GM10248 (cell line): ENCODE results near the gene ISX.

Experiments
- CTCF ChIA-PET: fragments of 300-600 bp; sonication (Branson Sonifier 250); formaldehyde crosslinking; extraction: SDS; loops from one replicate; lab custom pipeline; 2021; ENCODE audit warnings: antibody characterized with exemption; lab: Yijun Ruan, JAX
- POLR2A ChIA-PET: fragments of 350-650 bp; sonication (Branson Sonifier 250); formaldehyde crosslinking; extraction: SDS; loops from one replicate; lab custom pipeline; 2020; ENCODE audit warnings: antibody characterized with exemption; lab: Yijun Ruan, JAX
- DNase-seq: peaks from one replicate; pipeline ENCODE4 v3.0.0; 2012; ENCODE audit errors: extremely low spot score
- TF ChIP-seq, protein P1 (sequence below): IDR thresholded peaks from 2 replicates; pipeline ENCODE4 v1.5.1; 2012; ENCODE audit warnings: mild to moderate bottlenecking, low read depth; ENCODE audit errors: extremely low read depth, missing control alignments, control extremely low read depth

Gene ISX

GRCh38 chr22:35051013-35051535 lies 14.9 kb upstream of the ISX start:
- DNase-seq, result no peak
- TF ChIP-seq, protein P1, sequence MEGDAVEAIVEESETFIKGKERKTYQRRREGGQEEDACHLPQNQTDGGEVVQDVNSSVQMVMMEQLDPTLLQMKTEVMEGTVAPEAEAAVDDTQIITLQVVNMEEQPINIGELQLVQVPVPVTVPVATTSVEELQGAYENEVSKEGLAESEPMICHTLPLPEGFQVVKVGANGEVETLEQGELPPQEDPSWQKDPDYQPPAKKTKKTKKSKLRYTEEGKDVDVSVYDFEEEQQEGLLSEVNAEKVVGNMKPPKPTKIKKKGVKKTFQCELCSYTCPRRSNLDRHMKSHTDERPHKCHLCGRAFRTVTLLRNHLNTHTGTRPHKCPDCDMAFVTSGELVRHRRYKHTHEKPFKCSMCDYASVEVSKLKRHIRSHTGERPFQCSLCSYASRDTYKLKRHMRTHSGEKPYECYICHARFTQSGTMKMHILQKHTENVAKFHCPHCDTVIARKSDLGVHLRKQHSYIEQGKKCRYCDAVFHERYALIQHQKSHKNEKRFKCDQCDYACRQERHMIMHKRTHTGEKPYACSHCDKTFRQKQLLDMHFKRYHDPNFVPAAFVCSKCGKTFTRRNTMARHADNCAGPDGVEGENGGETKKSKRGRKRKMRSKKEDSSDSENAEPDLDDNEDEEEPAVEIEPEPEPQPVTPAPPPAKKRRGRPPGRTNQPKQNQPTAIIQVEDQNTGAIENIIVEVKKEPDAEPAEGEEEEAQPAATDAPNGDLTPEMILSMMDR, result no peak
- ChIA-PET CTCF (interaction anchor here (0.9 to 4.1 kb wide), 5 partner anchors 8 to 52 kb away, joined by 3 to 18 read pairs (median 3); no protein-coding TSS in a partner anchor), POLR2A (interaction anchor here (0.5 to 1.0 kb wide), 2 partner anchors 81 to 109 kb away, joined by 4 to 8 read pairs; no protein-coding TSS in a partner anchor)

DNA sequence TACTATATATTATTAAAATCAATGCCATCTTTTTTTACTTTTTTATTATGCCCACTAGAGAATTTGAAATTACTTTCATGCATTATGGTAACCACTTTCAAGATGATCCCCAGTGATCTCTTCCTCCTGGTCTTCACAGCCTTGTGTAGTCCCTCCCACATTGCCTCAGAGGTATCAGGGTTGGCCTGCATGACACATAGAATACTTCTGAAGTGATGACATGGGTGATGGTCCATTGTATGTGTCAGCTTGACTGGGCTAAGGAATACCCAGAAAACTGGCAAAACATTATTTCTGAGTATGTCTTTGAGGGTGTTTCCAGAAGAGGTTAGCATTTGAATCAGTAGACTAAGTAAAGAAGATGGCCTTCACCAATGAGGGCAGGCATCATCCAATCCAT lies 14.2 kb upstream of the ISX start:
- TF ChIP-seq, protein P1, result no peak
- ChIA-PET POLR2A (interaction anchor here (0.6 kb wide), 1 partner anchor 312 kb away, joined by 3 read pairs; no protein-coding TSS in a partner anchor), CTCF (interaction anchor here (1.2 to 4.1 kb wide), 2 partner anchors 9 to 28 kb away, joined by 3 to 18 read pairs; no protein-coding TSS in a partner anchor)
- no peak for DNase-seq

DNA sequence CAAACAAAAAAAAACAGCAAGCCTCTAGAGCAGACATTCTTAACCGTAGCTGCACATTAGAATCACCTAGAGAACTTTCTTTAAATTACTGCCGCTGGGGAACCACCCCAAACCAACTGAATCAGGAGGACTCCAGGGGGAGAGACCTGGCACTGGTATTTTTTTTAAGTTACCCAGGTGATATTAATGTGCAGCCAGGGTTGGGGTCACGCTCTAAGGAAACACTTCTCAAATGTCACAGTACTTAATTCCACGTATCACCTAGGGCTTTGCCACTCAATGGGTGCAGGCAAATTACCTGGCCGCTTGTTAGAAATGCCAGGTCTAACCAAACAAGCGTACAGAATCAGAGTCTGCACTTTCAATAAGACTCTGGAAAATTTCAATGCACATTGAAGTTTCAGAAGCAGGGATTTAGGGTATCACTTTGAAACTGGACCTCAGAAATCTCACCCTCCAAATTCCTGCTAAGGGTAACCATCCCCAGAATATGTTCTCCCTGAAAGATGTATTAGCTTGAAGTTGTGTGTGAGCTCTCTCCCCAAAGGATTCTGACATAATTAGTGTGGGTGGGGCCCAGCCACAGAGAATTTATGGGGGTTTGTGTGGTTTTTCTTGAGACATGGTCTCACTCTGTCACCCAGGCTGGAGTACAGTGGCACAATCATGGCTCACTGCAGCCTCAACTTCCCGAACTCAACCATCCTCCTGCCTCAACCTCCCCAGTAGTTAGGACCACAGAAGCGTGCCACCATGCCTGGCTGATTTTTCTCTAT lies 12.7 kb upstream of the ISX start:
- ChIA-PET CTCF (interaction anchor here (1.0 to 4.1 kb wide), 3 partner anchors 11 to 97 kb away, joined by 3 to 18 read pairs (median 3); no protein-coding TSS in a partner anchor), POLR2A (no interaction called here)
- no peak for DNase-seq
- TF ChIP-seq, protein P1, result no peak

DNA sequence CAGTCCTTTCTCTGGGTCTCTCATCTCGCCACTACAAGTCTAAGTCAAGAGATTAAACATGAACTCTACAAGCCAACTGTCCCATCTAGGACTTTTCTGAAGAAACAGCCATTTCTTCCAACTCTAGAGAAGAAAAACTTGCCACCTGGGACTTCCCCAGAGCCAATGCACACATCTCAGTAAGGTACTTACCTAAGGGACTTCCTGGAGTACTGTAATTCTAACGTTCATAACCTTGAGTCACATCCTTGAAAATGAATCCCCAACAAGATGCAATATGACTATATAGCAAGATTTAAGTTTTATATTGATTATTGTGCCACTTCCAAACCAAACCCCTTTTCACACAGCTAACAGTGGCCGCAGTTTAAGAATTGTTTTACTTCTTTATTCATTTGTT lies 11.9 kb upstream of the ISX start:
- POLR2A ChIA-PET, result no interaction called here
- TF ChIP-seq, protein P1, result no peak
- DNase-seq, result peak; percentile 34
- CTCF ChIA-PET, result interaction anchor here (1.0 to 4.1 kb wide), 3 partner anchors 11 to 97 kb away, joined by 3 to 18 read pairs (median 3); no protein-coding TSS in a partner anchor

DNA sequence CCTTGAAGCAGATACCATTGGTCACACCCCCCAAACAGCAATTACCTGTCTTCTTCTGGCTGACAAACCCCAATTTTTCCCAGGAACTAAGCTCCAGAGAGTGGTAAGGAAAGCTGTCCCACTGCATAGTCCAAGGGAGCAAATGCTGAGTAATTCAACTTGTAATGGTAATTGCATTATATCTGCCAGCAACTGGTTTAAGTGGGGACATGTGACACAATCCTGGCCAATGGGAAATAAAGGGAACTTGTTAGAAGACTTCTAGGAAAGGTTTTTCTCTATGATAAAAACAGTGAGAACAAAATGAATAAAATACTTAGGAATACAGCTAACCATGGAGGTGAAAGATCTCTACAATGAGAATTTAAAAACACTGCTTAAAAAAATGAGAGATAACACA lies 9.5 kb upstream of the ISX start:
- TF ChIP-seq, protein P1, result no peak
- POLR2A ChIA-PET, result interaction anchor here (1.0 kb wide), 1 partner anchor 11 kb away, joined by 3 read pairs; no protein-coding TSS in a partner anchor
- no peak for DNase-seq
- CTCF ChIA-PET, result interaction anchor here (0.7 to 4.9 kb wide), 4 partner anchors 12 to 99 kb away, joined by 3 to 31 read pairs (median 6); no protein-coding TSS in a partner anchor

DNA sequence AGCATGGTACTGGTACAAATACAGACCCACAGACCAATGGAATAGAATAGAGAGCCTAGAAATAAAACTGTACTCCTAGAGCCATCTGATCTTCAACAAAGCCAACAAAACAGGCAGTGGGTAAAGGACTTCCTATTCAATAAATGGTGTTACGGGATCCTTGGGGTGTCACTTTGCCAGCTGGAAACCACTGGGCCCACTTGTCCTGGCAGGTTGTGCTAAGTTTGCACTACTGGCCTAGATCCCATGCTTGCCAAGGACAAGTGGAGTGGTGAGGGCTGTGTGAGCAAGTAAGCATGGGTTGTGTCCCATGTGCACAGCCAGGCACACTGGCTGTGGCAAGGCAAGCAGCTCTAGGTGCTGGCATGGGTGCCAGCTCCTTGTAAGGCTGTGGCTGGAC lies 8.8 kb upstream of the ISX start:
- TF ChIP-seq, protein P1, result no peak
- no peak for DNase-seq
- POLR2A ChIA-PET, result no interaction called here
- CTCF ChIA-PET, result interaction anchor here (1.0 to 4.9 kb wide), 7 partner anchors 11 to 98 kb away, joined by 3 to 31 read pairs (median 4); no protein-coding TSS in a partner anchor
